BE2C (cell line): ENCODE data around the gene TULP1.

ENCODE experiments used
- DNase-seq: peaks from one replicate; pipeline ENCODE4 v3.0.0-alpha.2; 2020
- H3K27me3 ChIP-seq: fragments of 250-450 bp; sonication (Bioruptor Pico); 2 replicates; pipeline ENCODE4 v1.5.1; 2020; ENCODE audit warnings: mild to moderate bottlenecking
- H3K36me3 ChIP-seq: fragments of 250-450 bp; sonication (Bioruptor Pico); 2 replicates; pipeline ENCODE4 v1.5.1; 2020; ENCODE audit warnings: mild to moderate bottlenecking
- H3K4me1 ChIP-seq: fragments of 250-450 bp; sonication (Bioruptor Pico); 2 replicates; pipeline ENCODE4 v1.5.1; 2020
- H3K4me3 ChIP-seq: 2 replicates; pipeline ENCODE4 v1.5.1; 2011; ENCODE audit warnings: low read depth, low read length
- H3K9me3 ChIP-seq: fragments of 250-450 bp; sonication (Bioruptor Pico); 2 replicates; pipeline ENCODE4 v1.5.1; 2020
- TF ChIP-seq, protein P1 (sequence below): IDR thresholded peaks from 2 replicates; pipeline ENCODE4 v1.5.1; 2012; ENCODE audit warnings: mild to moderate bottlenecking, low read depth, low read length

The TULP1 gene

DNA sequence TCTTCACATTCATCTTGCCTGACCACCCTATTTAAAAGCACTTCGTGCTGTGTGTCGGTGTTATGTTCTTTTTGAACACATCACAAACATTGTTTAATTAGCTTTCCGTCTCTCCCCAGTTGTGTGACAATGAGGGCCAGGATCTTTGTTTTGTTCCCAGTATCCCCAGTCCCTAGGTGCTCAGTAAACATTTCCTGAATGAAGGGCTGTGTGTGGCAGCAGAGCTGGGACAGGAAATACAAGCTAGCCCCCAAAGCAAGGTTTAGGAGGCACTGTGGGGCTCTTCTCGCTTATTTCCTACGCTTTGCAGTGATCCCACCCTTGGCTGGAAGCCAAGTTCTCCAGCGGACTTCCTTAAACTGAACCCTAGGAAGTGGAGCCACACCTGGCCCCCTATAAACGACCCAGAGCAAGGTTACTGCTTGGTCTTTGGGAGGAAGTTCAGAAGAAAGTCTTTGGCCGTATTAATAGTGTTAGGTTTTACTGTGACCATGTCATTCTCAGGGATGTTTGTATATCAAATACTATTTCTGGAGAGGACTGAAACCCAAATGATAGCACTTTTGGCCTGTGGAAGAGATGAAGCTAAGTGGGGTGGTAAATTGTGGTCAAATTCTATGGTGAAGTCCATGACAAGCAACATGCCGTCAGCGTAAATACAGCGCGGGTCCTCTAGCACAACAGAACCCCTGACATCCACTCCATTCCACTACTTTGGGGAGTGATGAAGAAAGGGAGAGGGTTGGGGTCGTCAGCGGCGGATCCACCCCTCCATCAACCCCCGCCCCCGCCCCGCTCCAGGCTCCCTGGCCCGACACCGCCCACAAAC lies 61.1 kb downstream of the TULP1 start:
- TF ChIP-seq, protein P1, sequence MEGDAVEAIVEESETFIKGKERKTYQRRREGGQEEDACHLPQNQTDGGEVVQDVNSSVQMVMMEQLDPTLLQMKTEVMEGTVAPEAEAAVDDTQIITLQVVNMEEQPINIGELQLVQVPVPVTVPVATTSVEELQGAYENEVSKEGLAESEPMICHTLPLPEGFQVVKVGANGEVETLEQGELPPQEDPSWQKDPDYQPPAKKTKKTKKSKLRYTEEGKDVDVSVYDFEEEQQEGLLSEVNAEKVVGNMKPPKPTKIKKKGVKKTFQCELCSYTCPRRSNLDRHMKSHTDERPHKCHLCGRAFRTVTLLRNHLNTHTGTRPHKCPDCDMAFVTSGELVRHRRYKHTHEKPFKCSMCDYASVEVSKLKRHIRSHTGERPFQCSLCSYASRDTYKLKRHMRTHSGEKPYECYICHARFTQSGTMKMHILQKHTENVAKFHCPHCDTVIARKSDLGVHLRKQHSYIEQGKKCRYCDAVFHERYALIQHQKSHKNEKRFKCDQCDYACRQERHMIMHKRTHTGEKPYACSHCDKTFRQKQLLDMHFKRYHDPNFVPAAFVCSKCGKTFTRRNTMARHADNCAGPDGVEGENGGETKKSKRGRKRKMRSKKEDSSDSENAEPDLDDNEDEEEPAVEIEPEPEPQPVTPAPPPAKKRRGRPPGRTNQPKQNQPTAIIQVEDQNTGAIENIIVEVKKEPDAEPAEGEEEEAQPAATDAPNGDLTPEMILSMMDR, result no peak
- peaks cover 5% of the 10 kb centered on the region for H3K36me3 ChIP-seq
- H3K4me1 ChIP-seq, result no peaks in the 10 kb centered on the region
- no peak for DNase-seq
- H3K27me3 ChIP-seq, result no peaks in the 10 kb centered on the region; the same call in 1 of the 2 replicates
- peak overlapping the region; percentile 24 for H3K4me3 ChIP-seq
- no peaks in the 10 kb centered on the region for H3K9me3 ChIP-seq

DNA sequence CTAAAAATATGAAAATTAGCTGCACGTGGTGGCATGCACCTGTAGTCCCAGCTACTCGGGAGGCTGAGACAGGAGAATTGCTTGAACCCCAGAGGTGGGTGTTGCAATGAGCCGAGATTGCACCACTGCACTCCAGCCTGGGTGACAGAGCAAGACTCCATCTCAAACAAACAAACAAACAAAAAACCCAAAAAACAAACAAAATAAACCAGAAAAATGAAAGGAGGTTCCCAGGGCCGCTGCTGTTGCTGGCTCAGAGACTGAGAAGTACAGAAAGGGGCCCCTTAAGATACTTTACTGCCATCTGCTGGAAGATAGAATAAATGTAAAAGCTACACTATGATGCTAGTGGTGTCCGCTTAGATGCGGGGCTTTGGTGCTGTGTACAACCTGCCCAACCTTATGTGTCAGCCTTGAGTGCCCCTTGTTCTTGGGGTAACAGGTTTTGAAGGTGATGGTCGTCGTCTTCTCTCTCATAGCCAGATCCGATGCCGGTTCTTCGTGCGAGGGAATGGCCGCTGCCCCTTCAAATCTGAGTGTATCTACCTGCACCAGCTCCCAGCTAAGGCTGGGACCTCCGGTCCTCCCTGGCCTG lies 63.3 kb downstream of the TULP1 start:
- Histone ChIP-seq H3K27me3 (no peaks in the 10 kb centered on the region; the same call in 1 of the 2 replicates), H3K9me3 (no peaks in the 10 kb centered on the region), H3K4me1 (no peaks in the 10 kb centered on the region), H3K4me3 (no peak overlapping the region), H3K36me3 (no peaks in the 10 kb centered on the region)
- peak; percentile 33 for DNase-seq
- TF ChIP-seq, protein P1, result peak; percentile 74

DNA sequence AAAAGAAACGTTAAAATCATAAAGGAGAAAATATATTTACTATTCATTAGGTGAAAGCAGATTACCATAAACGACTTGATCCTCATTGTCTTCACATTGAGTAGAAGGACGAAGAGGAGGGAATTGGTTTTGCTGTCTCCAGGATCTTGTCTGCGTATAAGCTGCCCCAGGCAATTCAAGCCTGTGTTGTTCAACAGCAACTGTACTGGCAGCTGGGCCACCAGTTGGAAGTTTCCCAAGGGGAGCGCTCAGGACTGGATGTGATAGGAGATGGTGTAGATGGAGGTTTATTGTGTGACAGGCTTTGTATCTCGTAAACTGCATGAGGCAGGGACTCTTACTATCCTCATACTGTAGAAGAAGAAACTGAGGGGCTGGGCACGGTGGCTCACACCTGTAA lies 64.5 kb downstream of the TULP1 start:
- Histone ChIP-seq H3K9me3 (no peaks in the 10 kb centered on the region), H3K4me1 (no peaks in the 10 kb centered on the region), H3K36me3 (no peaks in the 10 kb centered on the region), H3K4me3 (no peak overlapping the region), H3K27me3 (no peaks in the 10 kb centered on the region; the same call in 1 of the 2 replicates)
- TF ChIP-seq, protein P1, result no peak
- DNase-seq, result peak; percentile 63
